IPS DF 6.9 (cell line): ENCODE data around the gene NR2C1.

Experiments
- DNase-seq: peaks from one replicate; pipeline ENCODE4 v3.0.0-alpha.2; 2013; ENCODE audit warnings: low read depth, low spot score
- H3K27ac ChIP-seq: one replicate; pipeline ENCODE4 v1.5.1; 2013; ENCODE audit warnings: low read length, control low read depth
- H3K27me3 ChIP-seq: 2 replicates; pipeline ENCODE4 v1.6.1; 2013; ENCODE audit warnings: mild to moderate bottlenecking, low read length; ENCODE audit not compliant: control insufficient read depth, insufficient read depth
- H3K36me3 ChIP-seq: 2 replicates; pipeline ENCODE4 v1.6.1; 2013; ENCODE audit warnings: low read length; ENCODE audit not compliant: control insufficient read depth, insufficient read depth
- H3K4me1 ChIP-seq: 2 replicates; pipeline ENCODE4 v1.6.1; 2013; ENCODE audit warnings: low read length; ENCODE audit not compliant: control insufficient read depth, insufficient read depth
- H3K4me3 ChIP-seq: 2 replicates; pipeline ENCODE4 v1.5.1; 2013; ENCODE audit warnings: mild to moderate bottlenecking, low read length
- H3K9me3 ChIP-seq: 2 replicates; pipeline ENCODE4 v1.6.1; 2013; ENCODE audit warnings: low read length, inconsistent platforms; ENCODE audit not compliant: control insufficient read depth, insufficient read depth
- WGBS: extraction: QIAGEN DNeasy Blood & Tissue Kit; methylation state at CpG from one replicate; pipeline ENCODE4 v1.1.7; 2013; ENCODE audit warnings: mixed read lengths, missing lambda C conversion rate; ENCODE audit not compliant: insufficient read length, insufficient coverage; 5-methylcytosine and 5-hydroxymethylcytosine counted together

The NR2C1 gene

GRCh38 chr12:95085612-95086011 lies 12.2 kb upstream of the NR2C1 start:
- Histone ChIP-seq H3K27ac (no peak overlapping the region), H3K27me3 (no peaks in the 10 kb centered on the region), H3K4me3 (no peak overlapping the region), H3K4me1 (no peaks in the 10 kb centered on the region), H3K9me3 (no peaks in the 10 kb centered on the region), H3K36me3 (no peaks in the 10 kb centered on the region)
- DNase-seq: no peak

- no peak for DNase-seq
- Histone ChIP-seq H3K36me3 (no peaks in the 10 kb centered on the region), H3K4me1 (no peaks in the 10 kb centered on the region), H3K27me3 (no peaks in the 10 kb centered on the region), H3K4me3 (no peak overlapping the region), H3K27ac (no peak overlapping the region), H3K9me3 (no peaks in the 10 kb centered on the region)
- WGBS: no CpG with 5 or more reads among the region's 4 CpGs
Observed at GRCh38 chr12:95083938-95084337, 10.5 kb upstream of the NR2C1 start.

GRCh38 chr12:95083471-95083870 lies 10.1 kb upstream of the NR2C1 start:
- no peaks in the 10 kb centered on the region for H3K27me3 ChIP-seq
- no peaks in the 10 kb centered on the region for H3K9me3 ChIP-seq
- DNase-seq: no peak
- H3K4me3 ChIP-seq: no peak overlapping the region
- no peaks in the 10 kb centered on the region for H3K4me1 ChIP-seq
- no peak overlapping the region for H3K27ac ChIP-seq
- H3K36me3 ChIP-seq: no peaks in the 10 kb centered on the region

DNA sequence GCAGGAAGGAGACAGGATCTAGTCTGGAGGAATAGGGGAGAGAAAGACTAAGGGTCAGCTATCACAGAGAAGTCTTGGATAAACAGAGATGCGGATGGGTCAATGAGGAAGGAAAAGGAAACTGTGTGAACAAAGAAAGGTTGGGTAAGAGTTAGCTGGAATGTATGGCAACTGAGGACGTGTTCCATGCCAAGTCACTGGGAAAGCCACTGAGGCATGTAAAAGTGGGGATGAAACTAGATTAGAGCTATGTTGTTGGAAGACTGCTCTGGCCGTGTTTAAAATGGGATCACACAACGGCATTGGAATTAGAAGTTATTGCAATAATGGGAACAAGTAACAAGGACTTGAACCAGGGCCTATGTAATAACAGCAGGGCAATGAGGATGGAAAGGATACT lies 3.9 kb upstream of the NR2C1 start:
- WGBS: no CpG with 5 or more reads among the region's 4 CpGs
- H3K27ac ChIP-seq: no peak overlapping the region
- H3K4me3 ChIP-seq: no peak overlapping the region
- H3K4me1 ChIP-seq: no peaks in the 10 kb centered on the region
- DNase-seq: no peak
- H3K27me3 ChIP-seq: no peaks in the 10 kb centered on the region
- H3K9me3 ChIP-seq: no peaks in the 10 kb centered on the region
- H3K36me3 ChIP-seq: no peaks in the 10 kb centered on the region

GRCh38 chr12:95074766-95075165 lies 1.3 kb upstream of the NR2C1 start:
- H3K9me3 ChIP-seq: no peaks in the 10 kb centered on the region
- DNase-seq: no peak
- no peak overlapping the region for H3K27ac ChIP-seq
- no peaks in the 10 kb centered on the region for H3K36me3 ChIP-seq
- H3K4me1 ChIP-seq: no peaks in the 10 kb centered on the region
- WGBS: no CpG with 5 or more reads among the region's 5 CpGs
- no peak overlapping the region for H3K4me3 ChIP-seq
- H3K27me3 ChIP-seq: no peaks in the 10 kb centered on the region

DNA sequence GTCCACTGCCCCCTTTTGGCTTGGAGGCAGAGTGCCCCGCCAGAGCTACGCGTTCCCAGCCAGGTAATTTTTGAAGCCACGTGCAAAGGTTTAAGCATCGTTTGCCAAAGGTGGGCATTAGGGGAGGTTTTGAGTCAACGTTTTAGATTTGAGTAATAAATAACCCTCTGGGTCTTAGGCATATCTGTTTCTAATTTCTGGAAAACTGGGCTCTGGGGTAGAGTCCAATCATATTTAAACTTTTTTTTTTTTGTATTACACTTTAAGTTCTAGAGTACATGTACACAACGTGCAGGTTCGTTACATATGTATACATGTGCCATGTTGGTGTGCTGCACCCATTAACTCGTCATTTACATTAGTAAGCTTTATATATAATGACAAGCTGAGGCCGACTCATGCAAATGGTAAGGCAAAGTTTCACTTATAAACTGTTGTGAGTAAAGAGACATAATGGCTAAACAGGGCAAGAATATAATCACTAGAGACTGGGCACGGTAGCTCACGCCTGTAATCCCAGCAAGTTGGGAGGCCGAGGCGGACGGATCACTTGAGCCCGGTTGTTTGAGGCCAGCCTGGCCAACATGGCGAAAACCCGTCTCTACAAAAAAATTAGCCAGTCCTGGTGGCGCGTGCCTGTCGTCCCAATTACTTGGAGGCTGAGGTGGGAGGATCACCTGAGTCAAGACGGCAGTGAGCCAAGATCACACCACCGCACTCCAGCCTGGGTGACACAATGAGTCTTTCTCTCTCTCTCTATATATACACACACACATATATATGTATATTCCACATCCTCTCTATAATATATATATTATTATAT lies 491 bp upstream of the NR2C1 start:
- no peak for DNase-seq
- Histone ChIP-seq H3K27me3 (no peaks in the 10 kb centered on the region), H3K36me3 (no peaks in the 10 kb centered on the region), H3K27ac (no peak overlapping the region), H3K4me1 (no peaks in the 10 kb centered on the region), H3K9me3 (no peaks in the 10 kb centered on the region), H3K4me3 (no peak overlapping the region; the same call in 1 of the 2 replicates)
- no CpG with 5 or more reads among the region's 23 CpGs for WGBS

DNA sequence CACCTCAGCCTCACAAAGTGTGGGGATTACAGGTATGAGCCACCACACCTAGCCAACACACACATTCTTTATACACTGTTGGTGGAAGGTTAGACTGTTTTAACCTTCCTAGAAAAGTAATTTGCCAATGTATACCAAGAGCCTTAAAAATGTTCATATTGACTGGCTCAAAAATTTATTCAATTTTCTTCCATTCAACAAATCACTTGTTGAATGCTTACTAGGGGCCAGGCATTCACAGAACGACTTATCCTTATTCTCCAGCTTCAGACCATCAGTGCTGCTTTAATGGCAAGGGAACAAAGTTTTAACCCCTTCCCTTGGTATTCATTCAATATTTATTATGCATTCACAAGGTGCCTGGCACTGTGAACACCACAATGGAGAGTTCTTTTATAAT lies 3.0 kb downstream of the NR2C1 start:
- no peak for DNase-seq
- no CpG with 5 or more reads among the region's 1 CpG for WGBS
- Histone ChIP-seq H3K27me3 (no peaks in the 10 kb centered on the region), H3K36me3 (no peaks in the 10 kb centered on the region), H3K27ac (no peak overlapping the region), H3K4me1 (no peaks in the 10 kb centered on the region), H3K4me3 (no peak overlapping the region), H3K9me3 (no peaks in the 10 kb centered on the region)

GRCh38 chr12:95066091-95066855 lies 7.1 kb downstream of the NR2C1 start:
- Histone ChIP-seq H3K36me3 (peaks cover 5% of the 10 kb centered on the region; the same call in 1 of the 2 replicates), H3K27ac (no peak overlapping the region)
- no CpG with 5 or more reads among the region's 7 CpGs for WGBS

DNA sequence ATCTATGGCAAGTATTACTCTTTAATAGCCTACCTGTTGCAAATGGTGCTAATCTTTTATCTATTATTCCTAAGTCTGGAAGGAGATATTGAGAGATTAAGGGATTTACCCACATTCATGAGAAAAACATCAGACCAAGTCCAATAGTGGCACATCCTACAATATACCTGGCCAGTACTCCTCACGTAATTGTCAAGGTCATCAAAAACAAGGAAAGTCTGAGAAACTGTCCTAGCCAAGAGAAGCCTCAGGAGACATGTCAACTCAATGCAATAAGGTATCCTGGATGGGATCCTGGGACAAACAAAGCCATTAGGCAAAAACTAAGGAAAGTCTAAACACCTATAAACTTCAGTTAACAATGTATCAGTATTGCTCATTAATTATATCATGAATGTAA lies 12.5 kb downstream of the NR2C1 start:
- no peaks in the 10 kb centered on the region for H3K4me1 ChIP-seq
- no peak for DNase-seq
- H3K4me3 ChIP-seq: no peak overlapping the region
- peaks cover 15% of the 10 kb centered on the region for H3K36me3 ChIP-seq
- WGBS: no CpG with 5 or more reads among the region's 1 CpG
- H3K27me3 ChIP-seq: no peaks in the 10 kb centered on the region
- H3K27ac ChIP-seq: no peak overlapping the region
- H3K9me3 ChIP-seq: no peaks in the 10 kb centered on the region

More at GRCh38 chr12:95066091-95066855, 7.1 kb downstream of the NR2C1 start:
- no peaks in the 10 kb centered on the region for H3K27me3 ChIP-seq
- no peak for DNase-seq
- no peak overlapping the region for H3K4me3 ChIP-seq
- H3K4me1 ChIP-seq: no peaks in the 10 kb centered on the region
- no peaks in the 10 kb centered on the region for H3K9me3 ChIP-seq

DNA sequence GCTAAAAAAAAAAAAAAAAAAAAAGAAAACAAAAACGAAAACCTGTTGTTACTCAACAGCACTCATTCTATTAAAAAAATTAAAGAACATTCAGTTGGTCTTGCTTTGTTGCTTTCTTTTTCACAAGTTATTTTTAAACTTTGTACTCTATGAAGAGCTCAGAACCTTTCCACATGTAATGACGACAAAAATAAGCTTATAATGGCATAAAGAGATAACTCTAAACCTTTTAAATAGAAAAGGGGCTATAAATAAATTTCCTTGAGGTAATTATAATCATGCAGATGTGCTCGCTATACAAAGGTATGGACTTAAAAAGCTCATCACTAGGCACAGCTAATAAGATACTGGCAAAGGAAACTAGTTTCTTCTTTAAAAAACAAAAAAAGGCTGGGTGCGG lies 13.4 kb downstream of the NR2C1 start:
- H3K27ac ChIP-seq: no peak overlapping the region
- WGBS: no CpG with 5 or more reads among the region's 4 CpGs
- no peaks in the 10 kb centered on the region for H3K4me1 ChIP-seq
- DNase-seq: no peak
- H3K36me3 ChIP-seq: peaks cover 18% of the 10 kb centered on the region
- no peaks in the 10 kb centered on the region for H3K27me3 ChIP-seq
- H3K9me3 ChIP-seq: no peaks in the 10 kb centered on the region
- no peak overlapping the region for H3K4me3 ChIP-seq
